A549 (cell line): ENCODE results near the gene RMND5A. TPM values are rescaled to one million over a fixed set of nuclear protein-coding genes. Genes with fewer than 3 reads are reported as not detected.

Experiments
- ATAC-seq, 2 experiments: fragments of 200-7000 bp in 1 of 2; fragments of >200 bp in 1 of 2; cut with Nextera tagmentation in 1 of 2; cut with Tn5 transposase in 1 of 2; 3 replicates each; pipeline versions ENCODE4 v1.8.0 to v1.9.1; 2018 to 2020; ENCODE audit warnings: mild to moderate bottlenecking in 1 of 2, moderate library complexity in 1 of 2
- CTCF ChIA-PET: fragments of 300-600 bp; sonication (Branson Sonifier 250); formaldehyde crosslinking; extraction: SDS; loops from one replicate; lab custom pipeline; 2021; ENCODE audit warnings: antibody characterized with exemption, inconsistent platforms; lab: Yijun Ruan, JAX
- POLR2A ChIA-PET: fragments of 350-600 bp; formaldehyde crosslinking; extraction: SDS; loops from one replicate; lab custom pipeline; 2021; ENCODE audit warnings: antibody characterized with exemption, inconsistent platforms; lab: Yijun Ruan, JAX
- DNase-seq, 2 experiments: peaks; one replicate each; pipeline versions ENCODE4 v3.0.0 to v3.0.0-alpha.2; 2011 to 2016; ENCODE audit warnings: low read depth in 1 of 2, low spot score in 1 of 2
- FAIRE-seq: peaks from 2 replicates; lab custom pipeline; 2011; peaks lifted over from hg19 to GRCh38; lab: Jason Lieb, UNC
- H3K27ac ChIP-seq, 2 experiments: fragments of >200 bp; sonication (Bioruptor Twin); formaldehyde crosslinking; 3 replicates each; pipeline ENCODE4 v1.5.1; 2016 to 2017
- H3K4me1 ChIP-seq: fragments of >200 bp; sonication (Bioruptor Twin); formaldehyde crosslinking; 3 replicates; pipeline ENCODE4 v1.6.1; 2016
- H3K4me2 ChIP-seq: fragments of >200 bp; sonication (Bioruptor Twin); formaldehyde crosslinking; 3 replicates; pipeline ENCODE4 v1.6.1; 2016
- H3K4me3 ChIP-seq: fragments of >200 bp; sonication (Bioruptor Twin); formaldehyde crosslinking; 3 replicates; pipeline ENCODE4 v1.5.1; 2016
- H3K9me3 ChIP-seq: fragments of >200 bp; sonication (Bioruptor Twin); formaldehyde crosslinking; 3 replicates; pipeline ENCODE4 v1.6.1; 2016
- BHLHE40 ChIP-seq: IDR thresholded peaks from 2 replicates; pipeline ENCODE4 v1.6.1; 2012; ENCODE audit warnings: low read depth, low read length, inconsistent platforms
- CBX8 ChIP-seq: fragments of 200-600 bp; sonication (generic); IDR thresholded peaks from 2 replicates; pipeline ENCODE4 v1.6.1; 2016
- CHD4 ChIP-seq: fragments of 200-600 bp; sonication (generic); IDR thresholded peaks from 2 replicates; pipeline ENCODE4 v1.6.1; 2016; ENCODE audit warnings: antibody characterized with exemption, mild to moderate bottlenecking, borderline replicate concordance
- EP300 ChIP-seq, 2 experiments: fragments of >200 bp; sonication (Bioruptor Twin); formaldehyde crosslinking; IDR thresholded peaks; 2 replicates in 1 of 2; 3 replicates in 1 of 2; pipeline ENCODE4 v1.6.1; 2016 to 2017
- HEYL ChIP-seq: fragments of 250-450 bp; sonication (Bioruptor Pico); IDR thresholded peaks from 2 replicates; pipeline ENCODE4 v1.8.0; 2021; ENCODE audit warnings: mild to moderate bottlenecking, moderate library complexity
- JUNB ChIP-seq: fragments of >200 bp; sonication (Bioruptor Twin); formaldehyde crosslinking; IDR thresholded peaks from 2 replicates; pipeline ENCODE4 v1.6.1; 2016
- KDM1A ChIP-seq: fragments of 200-600 bp; sonication (generic); IDR thresholded peaks from 2 replicates; pipeline ENCODE4 v1.6.1; 2016; ENCODE audit warnings: low read depth, mild to moderate bottlenecking
- POLR2A ChIP-seq: IDR thresholded peaks from 2 replicates; pipeline ENCODE4 v1.6.1; 2012; ENCODE audit warnings: mild to moderate bottlenecking, low read length
- POLR2AphosphoS2 ChIP-seq: conservative IDR thresholded peaks from 2 replicates; pipeline ENCODE4 v1.6.1; 2012; ENCODE audit warnings: low read length, improper control_type of control experiment, inconsistent platforms
- RAD21 ChIP-seq, 2 experiments: fragments of >200 bp in 1 of 2; sonication (Bioruptor Twin) in 1 of 2; formaldehyde crosslinking in 1 of 2; IDR thresholded peaks in 1 of 2; conservative IDR thresholded peaks in 1 of 2; 2 replicates in 1 of 2; 3 replicates in 1 of 2; pipeline ENCODE4 v1.6.1; 2012 to 2018; ENCODE audit warnings: inconsistent platforms in 1 of 2
- RFX5 ChIP-seq: fragments of 450-650 bp; IDR thresholded peaks from 2 replicates; pipeline ENCODE4 v1.7.1; 2014; ENCODE audit warnings: antibody characterized with exemption, mild to moderate bottlenecking, moderate library complexity
- RNF2 ChIP-seq: fragments of 200-600 bp; sonication (generic); IDR thresholded peaks from 2 replicates; pipeline ENCODE4 v1.6.1; 2016; ENCODE audit warnings: low read depth, mild to moderate bottlenecking, antibody characterized with exemption, moderate library complexity, borderline replicate concordance
- SREBF2 ChIP-seq: fragments of 450-650 bp; IDR thresholded peaks from 2 replicates; pipeline ENCODE4 v1.6.1; 2014; ENCODE audit warnings: mild to moderate bottlenecking, moderate library complexity
- TFCP2L1 ChIP-seq: fragments of 250-450 bp; sonication (Bioruptor Pico); IDR thresholded peaks from 2 replicates; pipeline ENCODE4 v1.5.0; 2021; ENCODE audit warnings: mild to moderate bottlenecking
- ZFP36 ChIP-seq: fragments of 450-650 bp; IDR thresholded peaks from 2 replicates; pipeline ENCODE4 v1.6.1; 2014; ENCODE audit warnings: borderline replicate concordance; ENCODE audit not compliant: partially characterized antibody
- ZSCAN20 ChIP-seq: fragments of 250-450 bp; sonication (Bioruptor Pico); IDR thresholded peaks from 2 replicates; pipeline ENCODE4 v1.8.0; 2022; ENCODE audit warnings: mild to moderate bottlenecking, moderate library complexity
- WGBS: methylation state at CpG from one replicate; pipeline ENCODE4 v1.1.6; 2017; ENCODE audit errors: missing lambda C conversion rate; 5-methylcytosine and 5-hydroxymethylcytosine counted together
- polyA plus RNA-seq, 4 experiments: library from polyadenylated mRNA; depleted of rRNA in 3 of 4; stranded (reverse); fragments of >200 nt; fragmentation: RNase III in 1 of 4; extraction: RNeasy Plus Mini Kit Qiagen cat#74134 plus additional on column Dnase treatment in 1 of 4; gene quantifications; 2 replicates in 3 of 4; 3 replicates in 1 of 4; pipeline ENCODE4 v1.2.3, GENCODE V29; 2011 to 2017
- TF ChIP-seq, protein P1 (sequence below): IDR thresholded peaks from 2 replicates; pipeline ENCODE4 v1.6.1; 2012
- TF ChIP-seq, protein P2 (sequence below): fragments of 250-450 bp; sonication (Bioruptor Pico); IDR thresholded peaks from 2 replicates; pipeline ENCODE4 v1.5.0; 2020; ENCODE audit warnings: low read depth, mild to moderate bottlenecking, moderate library complexity
- TF ChIP-seq, protein P3 (sequence below): fragments of 150-350 bp; IDR thresholded peaks from 2 replicates; pipeline ENCODE4 v1.6.1; 2014; ENCODE audit warnings: low read depth, mild to moderate bottlenecking, low read length
- TF ChIP-seq, protein P4 (sequence below): fragments of 200-600 bp; sonication (generic); IDR thresholded peaks from 2 replicates; pipeline ENCODE4 v1.6.1; 2016; ENCODE audit warnings: antibody characterized with exemption, mild to moderate bottlenecking, moderate library complexity

RMND5A gene
- polyA plus RNA-seq, 2 of the 4 experiments (the other 2 are of a cell fraction) = 10.5 to 28.0 TPM

DNA sequence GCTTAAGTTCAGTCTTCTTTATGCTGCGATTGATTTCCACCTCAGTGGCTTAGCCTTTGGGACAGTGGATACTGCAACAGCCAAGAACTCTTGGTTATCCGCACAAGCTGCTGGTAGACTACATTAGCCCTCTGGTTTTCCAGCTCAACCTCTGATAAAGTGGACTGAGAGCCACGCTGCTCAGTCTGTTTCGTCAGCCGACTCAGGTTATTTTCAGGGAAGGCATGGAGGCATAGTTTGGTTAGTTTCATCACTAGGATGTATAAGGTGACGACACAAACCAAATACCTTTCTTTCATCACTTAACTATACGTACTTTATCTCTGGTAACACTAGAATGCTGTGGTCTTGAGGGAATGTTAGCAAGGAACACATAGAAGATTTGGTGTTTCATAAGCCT is 56.4 kb downstream of the RMND5A start:
- Histone ChIP-seq H3K27ac (no peak overlapping the region), H3K4me1 (no peaks in the 10 kb centered on the region), H3K4me2 (no peak overlapping the region), H3K4me3 (no peak overlapping the region), H3K9me3 (no peaks in the 10 kb centered on the region)
- ChIA-PET CTCF (interaction anchor here (1.0 to 3.3 kb wide), 3 partner anchors 10 to 32 kb away, joined by 3 to 10 read pairs (median 3); no protein-coding TSS in a partner anchor), POLR2A (no interaction called here)
- 89% methylated on average over 7 of the region's 7 CpGs for WGBS
- no peak for DNase-seq
- TF ChIP-seq RFX5 (no peak), POLR2A (no peak), EP300 (IDR thresholded peaks at IDR 0.05) (no peak)
- FAIRE-seq = peak; percentile 65
- ATAC-seq = no peak

DNA sequence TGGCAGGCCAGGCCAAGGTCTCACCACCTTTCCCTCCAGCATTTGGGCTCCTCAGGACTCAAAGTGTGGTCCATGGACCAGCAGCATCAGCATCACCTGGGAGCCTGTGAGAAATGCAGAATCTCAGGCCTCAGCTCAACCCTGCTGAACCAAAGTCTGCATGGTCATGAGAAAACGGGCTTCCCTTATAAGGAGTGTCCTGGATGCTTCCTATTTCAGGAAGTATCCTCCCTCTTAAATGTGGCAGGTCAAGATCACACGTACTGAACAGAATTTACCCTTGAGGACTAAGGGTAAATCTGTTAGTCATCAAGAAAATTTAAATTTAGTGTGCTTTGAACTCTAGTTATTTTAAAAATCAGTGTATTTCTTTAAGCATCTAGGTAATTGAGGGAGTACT is 58.9 kb downstream of the RMND5A start:
- Histone ChIP-seq H3K4me1 (no peaks in the 10 kb centered on the region), H3K9me3 (no peaks in the 10 kb centered on the region), H3K4me2 (no peak overlapping the region), H3K27ac (no peak overlapping the region), H3K4me3 (no peak overlapping the region)
- DNase-seq (no peak), FAIRE-seq (no peak), ATAC-seq (no peak; a peak in 2 of 6 replicates)
- CTCF ChIA-PET = interaction anchor here (1.3 to 1.7 kb wide), 3 partner anchors 14 to 29 kb away, joined by 4 to 7 read pairs (median 4); no protein-coding TSS in a partner anchor
- TF ChIP-seq, protein P1, sequence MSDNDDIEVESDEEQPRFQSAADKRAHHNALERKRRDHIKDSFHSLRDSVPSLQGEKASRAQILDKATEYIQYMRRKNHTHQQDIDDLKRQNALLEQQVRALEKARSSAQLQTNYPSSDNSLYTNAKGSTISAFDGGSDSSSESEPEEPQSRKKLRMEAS = no peak
- TF ChIP-seq RNF2 (no peak), EP300 (IDR thresholded peaks at IDR 0.05) (no peak), JUNB (no peak), KDM1A (no peak), ZFP36 (no peak), POLR2A (no peak), POLR2AphosphoS2 (no peak), BHLHE40 (no peak), CHD4 (no peak), CBX8 (no peak), RAD21 (conservative IDR thresholded peaks at IDR 0.05 in 1 of 2, IDR thresholded peaks at IDR 0.05 in 1 of 2) (no peak), HEYL (CRISPR knock-in tag) (no peak), RFX5 (no peak), SREBF2 (no peak), ZSCAN20 (no peak)
- TF ChIP-seq, protein P2, sequence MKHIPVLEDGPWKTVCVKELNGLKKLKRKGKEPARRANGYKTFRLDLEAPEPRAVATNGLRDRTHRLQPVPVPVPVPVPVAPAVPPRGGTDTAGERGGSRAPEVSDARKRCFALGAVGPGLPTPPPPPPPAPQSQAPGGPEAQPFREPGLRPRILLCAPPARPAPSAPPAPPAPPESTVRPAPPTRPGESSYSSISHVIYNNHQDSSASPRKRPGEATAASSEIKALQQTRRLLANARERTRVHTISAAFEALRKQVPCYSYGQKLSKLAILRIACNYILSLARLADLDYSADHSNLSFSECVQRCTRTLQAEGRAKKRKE (CRISPR knock-in tag) = no peak
- TF ChIP-seq, protein P3, sequence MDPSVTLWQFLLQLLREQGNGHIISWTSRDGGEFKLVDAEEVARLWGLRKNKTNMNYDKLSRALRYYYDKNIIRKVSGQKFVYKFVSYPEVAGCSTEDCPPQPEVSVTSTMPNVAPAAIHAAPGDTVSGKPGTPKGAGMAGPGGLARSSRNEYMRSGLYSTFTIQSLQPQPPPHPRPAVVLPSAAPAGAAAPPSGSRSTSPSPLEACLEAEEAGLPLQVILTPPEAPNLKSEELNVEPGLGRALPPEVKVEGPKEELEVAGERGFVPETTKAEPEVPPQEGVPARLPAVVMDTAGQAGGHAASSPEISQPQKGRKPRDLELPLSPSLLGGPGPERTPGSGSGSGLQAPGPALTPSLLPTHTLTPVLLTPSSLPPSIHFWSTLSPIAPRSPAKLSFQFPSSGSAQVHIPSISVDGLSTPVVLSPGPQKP = no peak
- WGBS = 83% methylated on average over 2 of the region's 2 CpGs
- POLR2A ChIA-PET = no interaction called here

DNA sequence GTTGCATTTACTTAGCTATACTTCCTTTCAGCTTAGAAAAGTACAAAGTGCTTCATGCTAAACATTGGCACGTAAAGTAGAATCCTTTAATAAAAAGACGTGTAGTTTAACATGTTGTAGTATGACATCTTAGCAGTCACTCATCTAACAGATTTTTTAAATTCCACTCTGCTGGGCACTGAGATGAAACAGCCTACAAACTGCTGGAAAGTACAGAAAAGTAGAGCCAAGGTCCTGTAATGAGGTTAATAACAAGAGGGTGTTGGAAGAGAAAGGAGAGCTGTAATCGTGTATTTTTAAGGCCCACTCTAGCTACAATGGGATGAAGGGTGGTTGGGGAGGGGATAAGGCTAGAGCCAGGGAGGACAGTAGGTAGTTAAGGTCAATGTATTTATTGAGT is 59.9 kb downstream of the RMND5A start:
- no peak overlapping the region for H3K4me3 ChIP-seq
- no peak overlapping the region for H3K4me2 ChIP-seq
- H3K27ac ChIP-seq = no peak overlapping the region
- no peak for ATAC-seq
- TF ChIP-seq TFCP2L1 (no peak), RNF2 (no peak)
- TF ChIP-seq, protein P4, sequence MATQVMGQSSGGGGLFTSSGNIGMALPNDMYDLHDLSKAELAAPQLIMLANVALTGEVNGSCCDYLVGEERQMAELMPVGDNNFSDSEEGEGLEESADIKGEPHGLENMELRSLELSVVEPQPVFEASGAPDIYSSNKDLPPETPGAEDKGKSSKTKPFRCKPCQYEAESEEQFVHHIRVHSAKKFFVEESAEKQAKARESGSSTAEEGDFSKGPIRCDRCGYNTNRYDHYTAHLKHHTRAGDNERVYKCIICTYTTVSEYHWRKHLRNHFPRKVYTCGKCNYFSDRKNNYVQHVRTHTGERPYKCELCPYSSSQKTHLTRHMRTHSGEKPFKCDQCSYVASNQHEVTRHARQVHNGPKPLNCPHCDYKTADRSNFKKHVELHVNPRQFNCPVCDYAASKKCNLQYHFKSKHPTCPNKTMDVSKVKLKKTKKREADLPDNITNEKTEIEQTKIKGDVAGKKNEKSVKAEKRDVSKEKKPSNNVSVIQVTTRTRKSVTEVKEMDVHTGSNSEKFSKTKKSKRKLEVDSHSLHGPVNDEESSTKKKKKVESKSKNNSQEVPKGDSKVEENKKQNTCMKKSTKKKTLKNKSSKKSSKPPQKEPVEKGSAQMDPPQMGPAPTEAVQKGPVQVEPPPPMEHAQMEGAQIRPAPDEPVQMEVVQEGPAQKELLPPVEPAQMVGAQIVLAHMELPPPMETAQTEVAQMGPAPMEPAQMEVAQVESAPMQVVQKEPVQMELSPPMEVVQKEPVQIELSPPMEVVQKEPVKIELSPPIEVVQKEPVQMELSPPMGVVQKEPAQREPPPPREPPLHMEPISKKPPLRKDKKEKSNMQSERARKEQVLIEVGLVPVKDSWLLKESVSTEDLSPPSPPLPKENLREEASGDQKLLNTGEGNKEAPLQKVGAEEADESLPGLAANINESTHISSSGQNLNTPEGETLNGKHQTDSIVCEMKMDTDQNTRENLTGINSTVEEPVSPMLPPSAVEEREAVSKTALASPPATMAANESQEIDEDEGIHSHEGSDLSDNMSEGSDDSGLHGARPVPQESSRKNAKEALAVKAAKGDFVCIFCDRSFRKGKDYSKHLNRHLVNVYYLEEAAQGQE = no peak
- CTCF ChIA-PET = interaction anchor here (1.3 to 3.8 kb wide), 3 partner anchors 15 to 28 kb away, joined by 4 to 18 read pairs (median 4); no protein-coding TSS in a partner anchor
- 84% methylated on average over 3 of the region's 3 CpGs for WGBS
- no peaks in the 10 kb centered on the region for H3K4me1 ChIP-seq
- peak; percentile 23 for FAIRE-seq
- no peaks in the 10 kb centered on the region for H3K9me3 ChIP-seq
- DNase-seq = no peak
- POLR2A ChIA-PET = no interaction called here
